Activated CD4-positive, alpha-beta T cell treated with anti-CD3 and anti-CD28 coated beads, Interleukin-2, amount 50 U/mL, for 4 hours (primary cell): ENCODE results near the gene RRP1.
"Not testable (repeated sequence)": the region's sequence is repeated elsewhere in the genome, so short reads cannot be mapped to it uniquely, and the experiment has no call there.

Experiments used
- DNase-seq, 2 experiments: peaks; one replicate each; pipeline ENCODE4 v3.0.0-alpha.2; 2020

RRP1 gene

DNA sequence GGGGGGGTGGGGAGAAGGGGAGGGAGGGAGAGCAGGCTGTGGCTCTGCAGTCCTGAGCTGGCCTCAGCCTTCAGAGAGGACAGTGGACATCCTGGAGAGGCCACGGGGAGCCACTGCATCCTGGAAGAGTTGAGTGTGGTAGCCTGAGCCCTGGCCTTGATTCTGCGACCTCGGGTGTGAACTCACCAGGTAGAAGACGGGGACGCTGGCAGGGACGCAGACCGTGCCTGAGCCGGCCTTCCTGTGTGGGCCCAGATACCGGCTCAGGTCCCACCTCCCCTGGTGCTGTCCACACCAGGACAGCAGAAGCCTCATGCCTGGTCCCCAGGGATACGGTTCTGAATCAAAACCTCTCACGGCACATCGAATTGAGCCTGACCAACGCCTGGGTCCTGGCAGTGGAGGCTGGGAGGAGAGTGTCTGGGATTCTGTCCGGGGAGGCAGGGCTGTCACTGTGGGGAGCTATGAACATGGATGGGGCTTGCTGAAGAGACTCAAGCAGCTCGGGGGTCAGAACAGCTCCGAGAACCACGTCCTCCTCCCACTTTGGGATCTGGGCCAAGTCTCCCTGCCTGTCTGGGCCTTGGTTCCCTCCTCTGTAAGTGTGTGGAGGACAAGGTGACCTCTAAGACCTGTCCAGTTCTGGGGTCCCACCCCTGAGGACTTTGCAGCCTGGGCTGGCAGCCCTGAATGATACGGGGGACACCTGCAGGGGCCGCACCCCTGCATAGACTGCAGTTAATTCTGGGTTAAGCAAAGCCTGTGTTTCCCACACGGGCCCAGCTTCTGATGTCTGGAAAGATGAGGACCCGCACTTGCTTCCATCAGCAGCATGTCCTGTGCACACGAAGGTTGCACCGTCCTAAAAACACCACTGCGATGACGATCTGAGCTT lies 30.4 kb downstream of the RRP1 start:
- DNase-seq: no peak

DNA sequence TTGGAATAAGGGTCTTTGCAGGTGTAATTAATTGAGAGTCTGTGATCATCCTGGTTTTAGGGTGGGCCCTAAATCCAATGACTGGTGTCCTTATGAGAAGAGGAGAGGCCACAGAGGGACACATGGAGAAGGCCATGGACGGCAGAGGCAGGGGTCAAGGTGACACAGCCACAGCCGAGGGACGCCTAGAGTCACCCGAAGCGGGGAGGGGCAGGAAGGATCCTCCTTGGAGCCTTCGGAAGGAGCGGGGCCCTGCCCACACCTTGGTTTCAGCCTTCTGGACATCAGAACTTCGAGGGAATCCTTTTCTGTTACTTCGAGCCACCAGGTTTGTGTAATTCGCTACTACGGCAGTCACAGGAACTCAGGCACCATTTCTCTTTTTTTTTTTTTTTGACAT lies 31.1 kb downstream of the RRP1 start:
- no peak for DNase-seq

DNA sequence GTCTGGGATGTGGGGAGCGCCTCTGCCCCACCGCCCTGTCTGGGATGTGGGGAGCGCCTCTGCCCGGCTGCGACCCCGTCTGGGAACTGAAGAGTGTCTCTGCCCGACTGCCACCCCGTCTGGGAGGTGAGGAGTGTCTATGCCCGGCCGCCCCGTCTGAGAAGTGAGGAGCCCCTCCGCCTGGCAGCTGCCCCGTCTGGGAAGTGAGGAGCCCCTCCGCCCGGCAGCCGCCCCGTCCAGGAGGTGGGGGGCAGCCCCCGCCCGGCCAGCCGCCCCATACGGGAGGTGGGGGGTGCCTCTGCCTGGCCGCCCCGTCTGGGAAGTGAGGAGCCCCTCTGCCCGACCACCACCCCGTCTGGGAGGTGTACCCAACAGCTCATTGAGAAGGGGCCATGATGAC lies 32.8 kb downstream of the RRP1 start:
- not testable (repeated sequence) for DNase-seq

DNA sequence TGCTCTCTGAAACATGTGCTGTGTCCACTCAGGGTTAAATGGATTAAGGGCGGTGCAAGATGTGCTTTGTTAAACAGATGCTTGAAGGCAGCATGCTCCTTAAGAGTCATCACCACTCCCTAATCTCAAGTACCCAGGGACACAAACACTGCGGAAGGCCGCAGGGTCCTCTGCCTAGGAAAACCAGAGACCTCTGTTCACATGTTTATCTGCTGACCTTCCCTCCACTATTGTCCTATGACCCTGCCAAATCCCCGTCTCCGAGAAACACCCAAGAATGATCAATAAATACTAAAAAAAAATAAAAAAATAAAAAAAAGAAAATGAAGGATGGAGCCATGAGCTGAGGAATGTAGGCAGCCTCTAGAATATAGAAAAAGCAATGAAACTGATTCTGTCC lies 33.4 kb downstream of the RRP1 start:
- DNase-seq: not testable (repeated sequence)

DNA sequence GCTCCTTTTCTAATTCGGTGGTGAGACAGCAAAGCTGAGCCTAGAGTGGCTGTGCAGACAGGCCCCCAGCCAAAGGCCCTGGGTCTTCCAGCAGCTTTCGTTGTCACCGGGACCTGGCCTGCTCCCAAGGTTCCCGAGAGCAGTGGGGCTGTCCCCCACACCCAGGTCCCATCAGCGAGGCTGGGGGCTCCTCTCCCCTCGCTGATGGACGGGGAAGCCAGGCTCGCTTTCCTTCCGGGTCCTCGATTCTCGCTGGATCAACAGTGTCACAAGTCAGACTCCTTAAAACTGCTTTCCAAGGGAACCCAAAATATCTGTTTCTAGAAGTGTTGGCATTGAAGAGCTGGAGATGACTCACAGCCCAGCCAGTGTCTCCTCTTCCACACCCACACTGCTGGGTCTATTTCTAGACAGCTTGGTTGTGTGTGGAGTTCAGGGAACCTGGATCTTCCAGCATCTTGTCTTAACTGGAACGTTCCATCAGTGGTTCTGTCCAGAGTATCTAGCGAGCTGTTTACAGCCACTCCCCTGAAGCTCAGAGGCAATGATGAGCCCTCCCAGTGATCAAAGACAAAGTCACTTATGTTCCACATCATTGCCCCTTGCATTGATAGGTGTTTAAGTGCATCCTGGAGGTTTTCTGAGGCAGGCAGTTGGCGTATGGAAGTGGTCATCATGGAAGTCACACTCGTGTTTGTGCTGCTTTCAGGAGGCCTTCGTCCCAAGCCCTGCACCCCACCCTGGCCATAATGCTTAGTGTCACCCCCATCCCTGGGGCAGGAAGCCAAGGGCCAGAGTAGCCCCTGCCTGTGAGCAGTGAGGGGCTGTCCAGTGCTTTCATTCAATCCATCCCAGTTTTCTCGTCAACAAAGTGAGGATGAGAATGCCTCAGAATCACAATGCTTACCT lies 35.2 kb downstream of the RRP1 start:
- no peak for DNase-seq

DNA sequence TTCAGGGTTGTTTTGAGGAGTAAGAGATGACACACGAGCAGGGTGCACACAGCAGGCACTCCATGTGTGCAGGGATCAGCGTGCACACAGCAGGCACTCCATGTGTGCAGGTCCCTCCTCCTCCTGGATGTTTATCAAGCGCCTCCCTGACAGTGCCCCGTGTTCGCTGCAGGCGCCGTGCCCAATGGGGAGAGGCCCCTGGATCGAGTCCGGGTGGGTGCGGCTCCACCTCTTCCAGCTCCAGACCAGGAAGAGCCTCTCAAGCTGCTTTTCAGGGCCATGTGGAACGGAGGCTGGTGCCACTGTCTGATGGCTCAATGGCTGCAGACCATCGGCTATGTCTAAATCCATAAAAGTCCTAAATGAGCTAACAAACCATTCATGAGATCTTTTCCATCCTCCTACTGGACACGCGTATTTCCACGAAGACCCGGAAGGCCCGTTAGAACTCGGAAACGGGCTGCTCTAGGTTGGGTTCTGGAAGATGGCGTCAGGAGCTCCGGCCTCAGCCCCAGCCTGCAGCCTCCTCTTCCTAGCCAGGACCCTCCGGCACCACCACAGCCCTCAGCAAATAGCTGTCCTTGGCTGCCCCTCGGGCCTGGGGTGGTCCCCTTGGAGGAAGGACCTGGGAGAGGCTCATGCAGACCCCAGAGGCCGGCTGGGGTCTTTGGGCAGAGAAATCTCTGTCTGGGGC lies 36.0 kb downstream of the RRP1 start:
- DNase-seq: no peak

DNA sequence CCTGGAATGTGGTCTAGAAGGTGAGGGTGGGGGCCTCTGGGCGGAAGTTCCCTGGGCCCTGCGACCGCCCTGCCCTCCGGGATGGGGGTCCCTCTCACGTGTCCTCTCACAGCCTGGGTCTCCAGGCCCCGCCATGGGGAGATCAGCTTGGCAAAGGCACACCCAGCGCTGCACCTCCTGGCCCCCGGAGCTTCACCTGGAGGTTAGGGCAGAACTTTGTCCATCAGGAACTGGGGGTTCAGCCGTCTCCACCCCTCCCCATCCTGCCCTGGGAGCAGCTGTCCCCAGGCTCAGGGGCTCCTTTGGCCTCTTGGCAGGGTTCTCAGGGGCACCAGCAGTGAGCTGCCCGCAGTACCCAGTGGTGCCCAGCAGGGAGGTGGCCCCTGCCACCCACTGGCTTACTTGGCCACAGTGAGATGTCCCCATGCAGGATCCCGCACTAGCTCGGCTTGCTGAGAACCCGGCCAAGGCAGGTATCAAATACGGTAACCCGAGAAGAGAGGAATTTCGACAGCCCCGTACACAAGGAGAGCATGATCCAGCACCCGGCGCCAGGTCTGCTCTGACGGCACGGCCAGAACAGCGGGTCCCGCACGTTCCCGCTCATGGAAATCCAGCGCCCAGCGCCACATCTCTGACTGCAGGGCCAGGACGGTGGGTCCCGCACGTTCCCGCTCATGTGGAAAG lies 36.7 kb downstream of the RRP1 start:
- no peak for DNase-seq

DNA sequence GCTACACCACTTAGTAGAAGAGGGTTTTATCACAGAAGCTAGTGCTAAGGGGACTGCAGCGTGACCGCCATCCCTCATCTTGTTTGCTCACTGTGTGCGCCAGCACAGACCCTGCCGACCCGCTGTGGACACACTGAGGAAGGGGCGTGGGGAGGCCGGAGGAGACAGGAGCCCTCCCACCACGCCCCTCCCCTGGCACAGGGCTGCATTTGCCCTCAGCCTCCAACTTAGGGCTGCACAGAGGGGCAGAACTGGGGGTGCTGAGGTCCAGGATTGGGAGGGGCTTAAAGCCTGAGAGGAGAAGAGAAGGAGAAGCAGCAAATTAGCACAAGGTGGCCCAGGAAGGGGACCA lies 37.2 kb downstream of the RRP1 start:
- no peak for DNase-seq

DNA sequence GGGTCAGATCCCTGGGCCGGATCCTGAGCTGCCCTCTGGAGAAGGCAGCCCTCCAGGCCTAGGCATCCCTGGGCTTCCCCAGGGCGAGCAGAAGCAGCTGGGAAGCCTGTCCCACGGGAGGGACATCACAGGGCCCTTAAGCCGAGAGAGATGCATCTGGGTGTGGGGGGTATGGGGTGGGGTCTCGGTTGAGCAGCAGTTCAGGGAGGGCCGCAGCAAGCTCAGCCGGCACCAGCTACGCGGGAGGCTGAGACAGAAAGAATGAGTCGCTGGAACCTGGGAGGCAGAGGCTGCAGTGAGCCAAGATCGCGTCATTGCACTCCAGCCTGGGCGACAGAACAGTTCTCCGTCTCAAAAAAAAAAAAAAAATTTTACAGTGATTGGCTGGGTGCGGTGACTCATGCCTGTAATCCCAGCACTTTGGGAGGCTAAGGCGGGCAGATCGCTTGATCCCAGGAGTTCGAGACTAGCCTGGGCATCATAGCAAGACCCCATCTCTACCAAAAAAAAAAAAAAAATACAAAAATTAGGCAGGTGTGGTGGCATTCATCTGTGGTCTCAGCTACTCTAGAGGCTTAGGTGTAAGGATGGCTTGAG lies 37.7 kb downstream of the RRP1 start:
- no peak for DNase-seq

DNA sequence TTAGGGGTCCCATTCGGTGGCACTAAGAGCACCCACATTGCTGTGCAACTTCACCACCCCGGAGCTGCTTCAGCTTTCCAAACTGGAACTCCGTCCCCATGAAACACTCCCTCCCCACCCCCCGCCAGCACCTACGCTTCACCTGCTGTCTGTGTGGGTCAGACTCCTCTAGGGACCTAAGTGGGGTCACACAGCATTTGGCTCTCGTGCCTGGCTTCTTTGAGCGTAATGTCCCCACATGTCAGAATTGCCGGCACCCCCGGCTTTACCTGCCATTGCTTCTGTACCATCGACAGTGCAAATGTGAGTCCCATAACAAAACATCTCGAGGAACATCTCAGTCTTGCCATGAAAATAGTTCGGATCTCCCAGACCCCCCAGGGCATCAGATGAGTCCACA lies 39.8 kb downstream of the RRP1 start:
- no peak for DNase-seq

DNA sequence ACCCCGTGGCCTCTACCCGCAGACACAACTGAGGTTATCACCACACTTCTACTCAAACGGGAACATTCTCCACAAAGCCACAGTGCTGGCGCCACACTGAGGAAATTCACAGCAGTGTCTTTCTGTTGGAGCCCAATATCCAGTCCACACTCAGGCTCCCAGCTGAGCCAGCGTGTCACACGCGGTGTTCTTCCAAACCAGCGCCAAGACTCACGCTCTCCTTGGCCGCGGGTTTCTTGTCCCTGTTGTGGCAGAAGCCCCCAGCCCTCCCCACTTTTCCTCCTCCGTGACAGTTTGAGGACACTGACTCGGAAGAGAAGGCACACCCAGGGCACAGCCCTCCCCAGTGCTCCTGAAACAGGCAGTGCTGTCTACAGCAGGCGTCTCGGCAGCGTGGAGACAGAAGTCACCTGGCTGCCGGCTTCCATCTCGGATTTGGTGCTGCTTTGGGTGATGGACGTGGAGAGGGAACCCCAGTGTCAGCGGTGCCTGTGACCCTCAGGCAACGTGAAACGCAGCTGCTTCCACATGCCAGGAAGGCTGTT lies 40.3 kb downstream of the RRP1 start:
- DNase-seq: no peak

DNA sequence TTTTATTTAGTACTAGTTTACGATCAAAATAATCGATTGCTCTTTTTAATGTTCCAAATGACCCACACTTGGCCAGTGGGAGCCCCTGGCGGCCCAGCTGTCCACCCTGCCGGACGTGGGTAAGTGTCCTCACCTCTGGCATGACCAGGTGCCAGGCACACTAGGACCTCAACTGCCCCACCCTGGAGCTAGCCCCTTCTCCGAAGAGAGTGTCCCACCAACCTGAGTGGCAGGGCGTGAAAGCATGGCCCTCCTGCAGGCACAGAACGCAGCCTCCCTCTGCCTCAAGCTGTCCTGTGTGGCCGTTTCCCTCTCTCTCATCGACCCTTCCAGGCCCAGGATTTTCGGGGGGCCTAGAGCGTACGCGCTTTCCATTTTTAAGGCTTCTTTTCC lies 42.8 kb downstream of the RRP1 start:
- DNase-seq: no peak

DNA sequence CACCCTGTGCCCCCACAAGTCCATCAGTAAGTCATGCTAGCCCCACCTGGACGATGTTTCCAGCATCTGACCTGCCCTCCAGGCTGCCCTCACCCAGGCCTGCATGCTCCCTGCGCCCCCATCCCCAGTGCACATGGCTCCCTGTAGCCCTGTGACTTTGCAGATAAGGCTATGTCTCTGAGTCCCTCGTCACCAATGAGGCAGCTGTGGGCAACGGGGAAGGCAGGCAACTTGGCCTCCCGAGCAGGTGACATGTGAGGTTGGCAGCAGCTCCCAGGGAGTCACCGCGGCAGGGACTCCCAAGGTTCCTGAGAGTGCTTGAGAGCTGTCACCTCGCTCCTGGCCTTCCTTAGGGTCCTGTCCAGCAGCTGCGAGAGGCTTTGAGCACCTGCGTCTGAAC lies 43.3 kb downstream of the RRP1 start:
- no peak for DNase-seq

DNA sequence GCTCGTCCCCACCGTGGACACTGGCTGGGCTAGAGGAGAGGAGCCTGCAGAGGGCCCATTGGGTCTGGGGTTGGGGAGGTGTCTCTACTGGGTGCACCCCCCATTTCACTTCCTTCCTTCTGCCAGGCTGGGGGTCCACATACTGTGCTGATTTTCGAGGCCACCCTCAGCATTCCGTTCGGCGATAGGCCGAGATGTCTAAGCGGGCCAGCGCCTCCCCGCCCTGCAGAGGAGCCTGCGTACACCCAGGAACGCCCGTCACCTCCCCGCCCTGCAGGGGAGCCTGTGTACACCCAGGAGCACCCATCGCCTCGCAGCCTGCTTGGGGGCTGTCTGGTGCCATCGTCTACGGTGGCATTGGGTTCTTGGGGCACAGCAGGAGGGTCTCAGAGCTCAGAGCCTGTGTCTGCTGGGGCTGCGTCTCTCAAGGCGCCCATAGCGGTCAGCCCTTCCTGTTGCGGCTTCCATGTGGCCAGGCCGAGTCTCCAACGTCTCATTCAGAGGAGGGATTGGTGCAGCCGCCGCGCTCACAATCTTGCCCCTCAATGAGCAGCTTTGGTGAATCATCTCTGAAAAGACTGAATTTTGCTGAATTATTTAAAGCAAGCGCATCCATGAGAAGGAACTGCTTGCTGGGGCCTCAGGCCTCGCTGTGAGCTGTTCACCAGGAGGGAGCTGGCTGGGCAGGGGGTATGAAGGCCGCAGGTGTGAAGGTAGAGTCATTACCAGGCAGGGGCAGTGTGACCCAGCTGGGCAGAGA lies 44.9 kb downstream of the RRP1 start:
- no peak for DNase-seq

DNA sequence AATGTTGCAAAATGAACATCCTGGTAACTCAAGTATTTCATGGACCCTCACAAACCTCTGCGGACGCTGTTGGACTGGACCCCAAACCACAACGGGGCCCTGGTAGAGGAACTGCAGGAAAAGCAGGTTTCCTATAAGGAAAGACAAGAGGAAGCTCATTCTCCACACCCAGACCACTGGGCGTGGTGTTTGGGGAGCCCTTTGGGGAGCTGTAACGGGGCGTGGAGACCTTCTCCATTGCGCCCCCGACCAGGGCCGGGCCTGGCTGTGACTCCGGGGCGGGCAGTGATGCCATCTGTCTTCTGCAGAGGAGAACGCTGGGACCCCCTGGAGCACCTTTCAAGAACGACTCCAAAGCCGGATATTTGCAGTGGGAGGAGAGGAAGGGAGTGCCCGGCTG lies 45.7 kb downstream of the RRP1 start:
- DNase-seq: no peak

DNA sequence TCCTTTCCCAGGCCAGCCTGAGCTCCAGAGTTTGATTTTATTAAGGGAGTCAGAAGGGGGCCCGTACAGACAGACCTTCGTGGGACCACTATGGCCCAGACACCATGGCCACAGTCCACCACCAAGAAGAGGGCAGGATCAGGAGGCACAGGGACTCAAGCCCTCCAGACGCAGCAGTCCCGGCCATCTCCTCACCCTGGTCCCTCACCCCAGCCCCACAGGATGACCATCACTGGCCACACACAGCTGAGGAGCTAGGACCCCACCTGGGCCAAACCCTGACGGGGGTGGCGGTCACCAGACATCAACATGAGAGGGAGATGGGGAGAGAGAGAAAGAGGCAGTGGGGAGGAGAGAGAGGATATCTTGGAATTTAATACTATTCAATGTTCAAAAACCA lies 46.5 kb downstream of the RRP1 start:
- DNase-seq: no peak

DNA sequence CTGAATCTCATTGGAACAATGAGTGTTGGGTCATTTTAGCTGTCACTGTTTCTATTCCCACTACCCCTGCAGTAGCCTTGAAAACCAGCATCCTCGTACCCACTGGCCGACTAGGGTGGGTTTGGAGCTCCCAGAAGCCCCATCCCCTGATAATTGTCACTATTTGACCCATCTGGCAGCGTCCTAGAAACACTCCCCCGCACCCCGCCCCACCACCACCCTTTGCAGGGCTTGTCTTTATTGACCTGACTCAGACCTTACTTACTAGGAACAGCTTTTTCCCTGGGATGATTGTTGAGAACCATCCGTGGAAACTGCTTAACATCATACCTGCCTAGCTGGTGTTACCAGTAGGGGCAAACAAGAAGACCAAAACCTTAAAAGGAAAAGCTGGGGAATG lies 47.2 kb downstream of the RRP1 start:
- DNase-seq: no peak

DNA sequence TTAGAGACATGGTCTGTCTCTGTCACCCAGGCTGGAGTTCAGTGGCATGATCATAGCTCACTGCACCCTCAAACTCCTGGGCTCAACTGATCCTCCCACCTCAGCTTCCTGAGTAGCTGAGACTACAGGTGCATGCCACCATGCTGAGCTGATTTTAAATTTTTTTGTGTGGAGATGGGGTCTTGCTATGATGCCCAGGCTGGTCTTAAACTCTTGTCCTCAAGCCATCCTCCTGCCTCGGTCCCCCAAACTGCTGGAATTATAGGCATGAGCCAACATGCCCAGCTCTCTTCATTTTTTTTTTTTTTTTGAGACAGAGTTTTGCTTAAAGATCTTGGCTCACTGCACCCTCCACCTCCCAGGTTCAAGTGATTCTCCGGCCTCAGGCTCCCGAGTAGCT lies 50.9 kb downstream of the RRP1 start:
- no peak for DNase-seq

DNA sequence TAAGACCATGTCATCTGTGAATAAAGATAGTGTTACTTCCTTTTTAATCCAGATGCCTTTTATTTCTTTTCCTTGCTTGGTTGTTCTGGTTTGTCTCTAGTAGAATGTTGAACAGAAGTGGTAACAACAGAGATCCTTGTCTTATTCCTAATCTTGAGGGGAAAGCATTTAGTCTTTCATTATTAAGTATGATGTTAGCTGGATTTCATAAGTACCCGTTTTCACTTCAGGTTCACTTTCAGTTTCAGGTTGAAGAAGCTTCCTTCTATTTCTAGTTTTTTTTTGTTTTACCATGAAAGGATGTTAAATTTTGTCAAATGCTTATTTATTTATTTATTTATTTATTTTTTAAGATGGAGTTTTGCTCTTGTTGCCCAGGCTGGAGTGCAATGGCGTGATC lies 53.4 kb downstream of the RRP1 start:
- no peak for DNase-seq

DNA sequence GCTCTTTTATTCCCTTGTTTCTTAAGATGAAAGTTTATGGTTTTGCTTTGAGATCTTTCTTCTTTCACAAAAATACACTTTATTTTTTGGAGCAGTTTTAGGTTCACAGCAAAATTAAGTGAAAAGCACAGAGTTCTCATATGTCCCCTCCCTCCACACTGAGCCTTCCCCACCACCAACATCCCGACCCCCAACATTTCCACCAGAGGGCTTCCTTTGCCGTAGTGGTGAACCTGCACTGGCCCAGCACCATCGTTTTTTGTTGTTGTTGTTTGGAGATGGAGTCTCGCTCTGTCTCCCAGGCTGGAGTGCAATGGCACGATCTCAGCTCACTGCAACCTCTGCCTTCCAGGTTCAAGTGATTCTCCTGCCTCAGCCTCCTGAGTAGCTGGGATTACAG lies 55.5 kb downstream of the RRP1 start:
- not testable (repeated sequence) for DNase-seq

DNA sequence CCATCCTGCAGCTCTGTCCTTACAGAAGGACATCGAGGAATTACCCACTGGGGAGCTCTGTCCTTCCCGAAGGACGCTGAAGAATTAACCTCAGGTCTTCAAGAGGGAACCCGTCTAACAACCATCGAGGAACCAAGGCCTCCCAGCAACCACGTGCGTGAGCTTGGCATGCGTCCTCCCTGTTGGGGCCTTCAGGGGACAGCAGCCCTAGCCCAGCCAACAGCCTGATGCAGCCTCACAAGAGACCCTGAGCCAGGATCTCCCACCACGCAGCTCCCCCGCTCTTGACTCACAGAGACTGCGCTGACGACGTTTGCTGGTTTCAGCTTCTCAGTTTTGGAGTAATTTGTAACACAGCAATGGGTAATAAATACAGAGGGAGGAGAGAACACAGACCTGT lies 56.0 kb downstream of the RRP1 start:
- DNase-seq: no peak
